ENCODE measurements around the gene PDGFD. TPM values are rescaled to one million over a fixed set of nuclear protein-coding genes. Genes with fewer than 3 reads are reported as not detected.

PDGFD gene
- total RNA-seq, 1 experiment from 2014 or later: 1.7 TPM

GRCh38 chr11:103877221-103877620 is 286.7 kb downstream of the PDGFD start:
- H3K4ac ChIP-seq (ENCODE audit: low read depth, low read length): no peak overlapping the region
- no peak overlapping the region for H3K27ac ChIP-seq (ENCODE audit: insufficient read length, low read depth, low read length)
- no peak overlapping the region for H4K8ac ChIP-seq (replicated peaks; ENCODE audit: insufficient read length, low read depth, low read length)
- no peak overlapping the region for H3T11ph ChIP-seq (ENCODE audit: low read length)
- H3K14ac ChIP-seq (ENCODE audit: insufficient read depth, low read length): no peak overlapping the region
- TF ChIP-seq CTCF (conservative IDR thresholded peaks at IDR 0.05): no peak
- peaks cover 0 to 3% (median 2%) of the 10 kb centered on the region in 3 experiments; a peak in 2 of 7 replicates for H3K36me3 Mint-ChIP-seq (ENCODE audit: insufficient read depth in 1 of 3, low read depth in 3 of 3)
- no peaks in the 10 kb centered on the region for H3K9me3 Mint-ChIP-seq
- H3K9ac ChIP-seq (ENCODE audit: extremely low read depth, insufficient read length, low read length): no peak overlapping the region
- H4K5ac ChIP-seq (ENCODE audit: insufficient read length, low read depth, low read length): no peak overlapping the region
- H3K4me1 Mint-ChIP-seq: peaks cover 0 to 3% of the 10 kb centered on the region in 2 experiments; a peak in 1 of 4 replicates
- no peak overlapping the region for H2AFZ ChIP-seq (ENCODE audit: low read length)
- no peak overlapping the region for H2AK5ac ChIP-seq (ENCODE audit: insufficient read length, low read length)
- no peak overlapping the region for H3K56ac ChIP-seq (ENCODE audit: insufficient read length, low read depth, low read length)
- no peak overlapping the region for H2BK120ac ChIP-seq (ENCODE audit: low read depth, low read length, poor library complexity, severe bottlenecking)
- no peak for DNase-seq
- H3K23me2 ChIP-seq (ENCODE audit: insufficient read length, low read depth, low read length, poor library complexity, severe bottlenecking): no peaks in the 10 kb centered on the region
- no peak overlapping the region for H3K23ac ChIP-seq (ENCODE audit: insufficient read length, low read depth, low read length)
- no peak overlapping the region for H2BK12ac ChIP-seq (ENCODE audit: insufficient read length, low read depth, low read length)
- no peaks in the 10 kb centered on the region for H3K79me2 ChIP-seq (ENCODE audit: insufficient read depth, low read length)
- no peak overlapping the region for H2BK5ac ChIP-seq (ENCODE audit: insufficient read length, low read length)
- H3K18ac ChIP-seq (ENCODE audit: insufficient read length, low read depth, low read length): no peak overlapping the region
- no peaks in the 10 kb centered on the region for H3K79me1 ChIP-seq (ENCODE audit: insufficient read depth, low read depth, low read length, poor library complexity, severe bottlenecking)
- H3K4me1 ChIP-seq (ENCODE audit: insufficient read depth, low read length): no peaks in the 10 kb centered on the region
- no peaks in the 10 kb centered on the region for H3K9me3 ChIP-seq (ENCODE audit: control insufficient read depth, low read depth, low read length)
- H3K4me3 Mint-ChIP-seq: no peak overlapping the region
- H4K20me1 ChIP-seq (ENCODE audit: control insufficient read depth, insufficient read depth, insufficient read length): no peaks in the 10 kb centered on the region
- no peaks in the 10 kb centered on the region for H3K27me3 Mint-ChIP-seq (ENCODE audit: low read depth)
- H2BK15ac ChIP-seq (ENCODE audit: low read depth, low read length): no peak overlapping the region
- H4K91ac ChIP-seq (ENCODE audit: insufficient read length, low read depth, low read length): no peak overlapping the region
- H3K4me2 ChIP-seq (ENCODE audit: insufficient read depth, insufficient read length, low read length): no peak overlapping the region
- no peak overlapping the region for H3K27ac Mint-ChIP-seq
- no peaks in the 10 kb centered on the region for H3K27me3 ChIP-seq (ENCODE audit: insufficient read depth, low read length)
- H2BK20ac ChIP-seq (ENCODE audit: low read depth, low read length, poor library complexity, severe bottlenecking): no peak overlapping the region
